HEK293T (cell line): Measurements from ENCODE around the gene TFIP11.

Experiments used
- CTCF ChIA-PET: fragments of 350-600 bp; formaldehyde crosslinking; extraction: SDS; loops from one replicate; lab custom pipeline; 2021; ENCODE audit warnings: antibody characterized with exemption, inconsistent platforms; lab: Yijun Ruan, JAX
- POLR2A ChIA-PET: fragments of 350-600 bp; formaldehyde crosslinking; extraction: SDS; loops from one replicate; lab custom pipeline; 2020; ENCODE audit warnings: antibody characterized with exemption, inconsistent platforms; lab: Yijun Ruan, JAX
- DNase-seq: peaks from one replicate; pipeline ENCODE4 v3.0.0; 2012; ENCODE audit warnings: mixed read lengths; ENCODE audit errors: extremely low spot score
- ARNT ChIP-seq: fragments of 450-650 bp; IDR thresholded peaks from 2 replicates; pipeline ENCODE4 v1.6.1; 2017; ENCODE audit warnings: mild to moderate bottlenecking
- BHLHE40 ChIP-seq: fragments of 450-650 bp; IDR thresholded peaks from 2 replicates; pipeline ENCODE4 v1.6.1; 2016; ENCODE audit warnings: mild to moderate bottlenecking, moderate library complexity, borderline replicate concordance
- CTBP1 ChIP-seq: fragments of 450-650 bp; IDR thresholded peaks from 2 replicates; pipeline ENCODE4 v1.6.1; 2016; ENCODE audit warnings: borderline replicate concordance
- ELF4 ChIP-seq: fragments of 450-650 bp; IDR thresholded peaks from 2 replicates; pipeline ENCODE4 v1.6.1; 2017; ENCODE audit warnings: antibody characterized with exemption
- FOXA1 ChIP-seq: fragments of 450-650 bp; IDR thresholded peaks from 2 replicates; pipeline ENCODE4 v1.6.1; 2016; ENCODE audit warnings: mild to moderate bottlenecking
- FOXK2 ChIP-seq: fragments of 450-650 bp; IDR thresholded peaks from 2 replicates; pipeline ENCODE4 v1.6.1; 2016; ENCODE audit warnings: mild to moderate bottlenecking
- FOXM1 ChIP-seq: fragments of 450-650 bp; IDR thresholded peaks from 2 replicates; pipeline ENCODE4 v1.6.1; 2017; ENCODE audit warnings: mild to moderate bottlenecking, borderline replicate concordance
- HDGF ChIP-seq: fragments of 450-650 bp; IDR thresholded peaks from 2 replicates; pipeline ENCODE4 v1.6.1; 2017; ENCODE audit warnings: antibody characterized with exemption, borderline replicate concordance
- L3MBTL2 ChIP-seq: fragments of 450-650 bp; conservative IDR thresholded peaks from 2 replicates; pipeline ENCODE4 v1.6.1; 2016; ENCODE audit warnings: mild to moderate bottlenecking
- LEF1 ChIP-seq: fragments of 450-650 bp; IDR thresholded peaks from 2 replicates; pipeline ENCODE4 v1.6.1; 2017; ENCODE audit warnings: mild to moderate bottlenecking, borderline replicate concordance
- NFRKB ChIP-seq: fragments of 450-650 bp; IDR thresholded peaks from 2 replicates; pipeline ENCODE4 v1.6.1; 2016; ENCODE audit warnings: mild to moderate bottlenecking, moderate library complexity
- PKNOX1 ChIP-seq: fragments of 450-650 bp; IDR thresholded peaks from 2 replicates; pipeline ENCODE4 v1.6.1; 2016
- SP1 ChIP-seq: fragments of 450-650 bp; IDR thresholded peaks from 2 replicates; pipeline ENCODE4 v1.6.1; 2017
- SUZ12 ChIP-seq: fragments of 450-650 bp; IDR thresholded peaks from 2 replicates; pipeline ENCODE4 v1.6.1; 2016; ENCODE audit warnings: mild to moderate bottlenecking
- TARDBP ChIP-seq: fragments of 450-650 bp; IDR thresholded peaks from 2 replicates; pipeline ENCODE4 v1.6.1; 2016
- ZNF384 ChIP-seq: fragments of 450-650 bp; IDR thresholded peaks from 2 replicates; pipeline ENCODE4 v1.6.1; 2016

The TFIP11 gene

GRCh38 chr22:26462051-26462450 lies 50.2 kb downstream of the TFIP11 start:
- TF ChIP-seq SP1 = no peak
- no peak for TF ChIP-seq SUZ12
- TF ChIP-seq FOXK2 = no peak
- TF ChIP-seq TARDBP = no peak
- no peak for TF ChIP-seq ZNF384
- TF ChIP-seq HDGF = no peak
- no peak for TF ChIP-seq FOXA1
- TF ChIP-seq FOXM1 = no peak
- TF ChIP-seq LEF1 = no peak
- TF ChIP-seq CTBP1 = no peak
- no peak for TF ChIP-seq ELF4
- ChIA-PET CTCF (interaction anchor here (0.9 to 3.8 kb wide), 6 partner anchors 9 to 96 kb away, joined by 4 to 27 read pairs (median 4); no protein-coding TSS in a partner anchor), POLR2A (no interaction called here)
- no peak for DNase-seq

GRCh38 chr22:26461188-26461810 lies 51.0 kb downstream of the TFIP11 start:
- TF ChIP-seq SUZ12 = no peak
- no peak for TF ChIP-seq LEF1
- no peak for TF ChIP-seq SP1
- TF ChIP-seq L3MBTL2 = no peak
- TF ChIP-seq ARNT = no peak
- no peak for TF ChIP-seq ZNF384
- no peak for TF ChIP-seq FOXA1
- TF ChIP-seq CTBP1 = no peak
- TF ChIP-seq NFRKB = no peak
- TF ChIP-seq TARDBP = no peak
- TF ChIP-seq FOXM1 = no peak
- TF ChIP-seq PKNOX1 = no peak
- TF ChIP-seq BHLHE40 = no peak
- peak; percentile 84 for DNase-seq
- CTCF ChIA-PET = interaction anchor here (0.8 to 3.8 kb wide), 12 partner anchors 8 to 95 kb away, joined by 3 to 27 read pairs (median 4); no protein-coding TSS in a partner anchor
- POLR2A ChIA-PET = no interaction called here

- POLR2A ChIA-PET = no interaction called here
- TF ChIP-seq SUZ12 = no peak
- no peak for DNase-seq
- CTCF ChIA-PET = interaction anchor here (0.5 to 3.8 kb wide), 8 partner anchors 19 to 1691 kb away, joined by 3 to 27 read pairs (median 4); no protein-coding TSS in a partner anchor
Observed at GRCh38 chr22:26460202-26460601, 52.1 kb downstream of the TFIP11 start.

- CTCF ChIA-PET = no interaction called here
- POLR2A ChIA-PET = no interaction called here
- TF ChIP-seq ELF4 (no peak), TARDBP (no peak)
- DNase-seq = no peak
Observed at GRCh38 chr22:26457661-26458272, 54.5 kb downstream of the TFIP11 start.

GRCh38 chr22:26453812-26454500 lies 58.3 kb downstream of the TFIP11 start:
- TF ChIP-seq SP1 (no peak), PKNOX1 (no peak), NFRKB (no peak), FOXK2 (no peak), LEF1 (no peak), FOXM1 (no peak), CTBP1 (no peak), ELF4 (no peak), TARDBP (no peak), FOXA1 (no peak)
- ChIA-PET CTCF (interaction anchor here (0.7 kb wide), 1 partner anchor 8 kb away, joined by 4 read pairs; no protein-coding TSS in a partner anchor), POLR2A (no interaction called here)
- no peak for DNase-seq

GRCh38 chr22:26453216-26453615 lies 59.1 kb downstream of the TFIP11 start:
- ChIA-PET POLR2A (no interaction called here), CTCF (interaction anchor here (0.7 kb wide), 1 partner anchor 8 kb away, joined by 4 read pairs; no protein-coding TSS in a partner anchor)
- no peak for DNase-seq

GRCh38 chr22:26452236-26453016 lies 59.8 kb downstream of the TFIP11 start:
- ChIA-PET POLR2A (interaction anchor here (1.1 kb wide), 1 partner anchor 31 kb away, joined by 3 read pairs; the partner anchor contains the start of genes HPS4 and SRRD), CTCF (no interaction called here)
- TF ChIP-seq HDGF = no peak
- TF ChIP-seq L3MBTL2 = no peak
- no peak for TF ChIP-seq ELF4
- no peak for TF ChIP-seq SUZ12
- TF ChIP-seq TARDBP = no peak
- TF ChIP-seq FOXA1 = no peak
- no peak for TF ChIP-seq LEF1
- TF ChIP-seq CTBP1 = no peak
- no peak for TF ChIP-seq NFRKB
- TF ChIP-seq FOXK2 = no peak
- no peak for TF ChIP-seq ZNF384
- no peak for TF ChIP-seq SP1
- no peak for TF ChIP-seq FOXM1
- TF ChIP-seq PKNOX1 = no peak
- no peak for TF ChIP-seq ARNT
- DNase-seq = no peak

More at GRCh38 chr22:26453216-26453615, 59.1 kb downstream of the TFIP11 start:
- no peak for TF ChIP-seq ZNF384
- no peak for TF ChIP-seq LEF1
